ENCODE data around the gene PPP1R3E.

DNA sequence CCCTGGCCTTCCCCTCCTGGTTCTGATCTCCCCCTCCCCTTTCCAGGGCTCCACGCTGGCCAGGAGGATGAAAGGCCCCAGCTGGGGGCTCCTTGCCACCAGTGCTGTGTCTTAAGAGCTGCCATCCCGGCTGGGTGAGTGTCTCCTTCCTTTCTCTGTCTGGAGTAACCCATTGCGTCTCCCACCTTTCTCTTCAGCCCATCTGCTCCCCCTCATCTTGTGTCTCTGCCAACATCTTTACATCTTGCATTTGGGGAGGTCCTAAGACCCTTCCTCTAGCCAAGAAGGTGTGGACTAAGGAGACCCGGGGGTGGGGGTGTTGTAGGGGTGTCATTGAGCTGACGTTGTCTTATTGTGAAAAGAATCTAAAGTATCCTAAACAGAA, 4.5 kb upstream of the PPP1R3E start:
- TF ChIP-seq, protein P1, sequence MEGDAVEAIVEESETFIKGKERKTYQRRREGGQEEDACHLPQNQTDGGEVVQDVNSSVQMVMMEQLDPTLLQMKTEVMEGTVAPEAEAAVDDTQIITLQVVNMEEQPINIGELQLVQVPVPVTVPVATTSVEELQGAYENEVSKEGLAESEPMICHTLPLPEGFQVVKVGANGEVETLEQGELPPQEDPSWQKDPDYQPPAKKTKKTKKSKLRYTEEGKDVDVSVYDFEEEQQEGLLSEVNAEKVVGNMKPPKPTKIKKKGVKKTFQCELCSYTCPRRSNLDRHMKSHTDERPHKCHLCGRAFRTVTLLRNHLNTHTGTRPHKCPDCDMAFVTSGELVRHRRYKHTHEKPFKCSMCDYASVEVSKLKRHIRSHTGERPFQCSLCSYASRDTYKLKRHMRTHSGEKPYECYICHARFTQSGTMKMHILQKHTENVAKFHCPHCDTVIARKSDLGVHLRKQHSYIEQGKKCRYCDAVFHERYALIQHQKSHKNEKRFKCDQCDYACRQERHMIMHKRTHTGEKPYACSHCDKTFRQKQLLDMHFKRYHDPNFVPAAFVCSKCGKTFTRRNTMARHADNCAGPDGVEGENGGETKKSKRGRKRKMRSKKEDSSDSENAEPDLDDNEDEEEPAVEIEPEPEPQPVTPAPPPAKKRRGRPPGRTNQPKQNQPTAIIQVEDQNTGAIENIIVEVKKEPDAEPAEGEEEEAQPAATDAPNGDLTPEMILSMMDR (conservative IDR thresholded peaks at IDR 0.05 in 1 of 2, IDR thresholded peaks at IDR 0.05 in 1 of 2; ENCODE audit: low read depth in 1 of 2, low read length in 2 of 2): no peak
- TF ChIP-seq EZH2 (IDR thresholded peaks at IDR 0.05; ENCODE audit: low read length, missing control alignments): no peak

All from fibroblast of lung (primary cell).